HG03354 (cell line): ENCODE measurements around the gene GALNT7.
"Not testable (repeated sequence)": the region's sequence is repeated elsewhere in the genome, so short reads cannot be mapped to it uniquely, and the experiment has no call there.

Source experiments
- ATAC-seq: cut with Tn5 transposase; IDR thresholded peaks from one replicate; pipeline ENCODE4 v1.9.1; 2021; ENCODE audit warnings: mild to moderate bottlenecking; ENCODE audit not compliant: unreplicated experiment, poor library complexity, severe bottlenecking

The GALNT7 gene, protein sequence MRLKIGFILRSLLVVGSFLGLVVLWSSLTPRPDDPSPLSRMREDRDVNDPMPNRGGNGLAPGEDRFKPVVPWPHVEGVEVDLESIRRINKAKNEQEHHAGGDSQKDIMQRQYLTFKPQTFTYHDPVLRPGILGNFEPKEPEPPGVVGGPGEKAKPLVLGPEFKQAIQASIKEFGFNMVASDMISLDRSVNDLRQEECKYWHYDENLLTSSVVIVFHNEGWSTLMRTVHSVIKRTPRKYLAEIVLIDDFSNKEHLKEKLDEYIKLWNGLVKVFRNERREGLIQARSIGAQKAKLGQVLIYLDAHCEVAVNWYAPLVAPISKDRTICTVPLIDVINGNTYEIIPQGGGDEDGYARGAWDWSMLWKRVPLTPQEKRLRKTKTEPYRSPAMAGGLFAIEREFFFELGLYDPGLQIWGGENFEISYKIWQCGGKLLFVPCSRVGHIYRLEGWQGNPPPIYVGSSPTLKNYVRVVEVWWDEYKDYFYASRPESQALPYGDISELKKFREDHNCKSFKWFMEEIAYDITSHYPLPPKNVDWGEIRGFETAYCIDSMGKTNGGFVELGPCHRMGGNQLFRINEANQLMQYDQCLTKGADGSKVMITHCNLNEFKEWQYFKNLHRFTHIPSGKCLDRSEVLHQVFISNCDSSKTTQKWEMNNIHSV

GRCh38 chr4:173168396-173169177 is at the start of gene GALNT7:
TSS of gene GALNT7 (plus strand) at chr4:173168811. CDS start at chr4:173168836, 25 bp downstream.
- ATAC-seq: peak; percentile 35

DNA sequence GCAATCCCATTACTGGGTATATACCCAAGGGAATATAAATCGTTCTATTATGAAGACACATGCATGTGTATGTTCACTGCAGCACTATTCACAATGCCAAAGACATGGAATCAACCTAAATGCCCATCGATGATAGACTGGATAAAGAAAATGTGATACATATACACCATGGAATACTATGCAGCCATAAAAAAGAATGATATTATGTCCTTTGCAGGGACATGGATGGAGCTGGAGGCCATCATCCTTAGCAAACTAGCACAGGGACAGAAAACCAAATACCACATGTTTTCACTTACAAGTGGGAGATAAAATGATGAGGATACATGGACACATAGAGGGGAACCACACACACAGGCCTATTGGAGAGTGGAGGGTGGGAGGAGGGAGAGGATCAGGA is 49.8 kb upstream of the GALNT7 start:
- not testable (repeated sequence) for ATAC-seq

- ATAC-seq: no peak
These were observed 48.8 kb upstream of the GALNT7 start for GRCh38 chr4:173119818-173120217.

GRCh38 chr4:173121076-173121561 is 47.5 kb upstream of the GALNT7 start:
- ATAC-seq: peak; percentile 100

- ATAC-seq: no peak
These were observed 44.3 kb upstream of the GALNT7 start for GRCh38 chr4:173124209-173124865.

GRCh38 chr4:173125216-173125812 is 43.3 kb upstream of the GALNT7 start:
- no peak for ATAC-seq

DNA sequence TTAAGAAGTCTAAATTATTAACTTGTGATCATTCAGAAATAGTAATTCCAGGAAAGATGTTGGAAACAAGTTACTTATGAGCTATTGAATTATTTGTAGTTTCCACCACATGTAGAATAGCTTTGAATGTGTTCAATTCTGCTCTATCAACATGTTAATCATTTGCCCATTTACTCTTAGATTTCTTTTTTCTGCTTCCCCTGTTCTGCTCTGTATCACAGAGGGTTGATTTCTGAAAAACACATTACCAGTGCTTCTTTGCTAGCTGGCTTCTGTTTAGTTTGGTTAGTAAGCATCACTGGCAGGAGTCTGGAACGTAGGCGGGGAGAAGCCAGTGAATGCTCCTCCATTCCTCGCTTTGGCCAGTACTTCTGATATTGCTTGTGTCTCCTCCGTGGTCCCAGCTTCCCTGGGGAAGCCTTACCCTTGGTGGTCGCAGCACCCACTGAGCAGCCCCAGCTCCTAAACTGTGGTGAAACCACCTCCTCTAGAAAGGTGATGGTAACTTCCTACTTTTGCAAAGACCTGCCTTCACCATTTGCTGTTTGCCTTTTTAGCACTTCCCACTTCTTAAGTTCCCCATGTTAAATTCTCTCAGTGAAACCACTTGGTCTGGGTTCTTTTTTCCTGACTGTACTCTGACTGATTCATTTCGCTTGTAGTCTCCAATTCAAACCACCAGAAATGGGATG is 40.3 kb upstream of the GALNT7 start:
- peak; percentile 56 for ATAC-seq

GRCh38 chr4:173130687-173131086 is 37.9 kb upstream of the GALNT7 start:
- ATAC-seq: no peak

DNA sequence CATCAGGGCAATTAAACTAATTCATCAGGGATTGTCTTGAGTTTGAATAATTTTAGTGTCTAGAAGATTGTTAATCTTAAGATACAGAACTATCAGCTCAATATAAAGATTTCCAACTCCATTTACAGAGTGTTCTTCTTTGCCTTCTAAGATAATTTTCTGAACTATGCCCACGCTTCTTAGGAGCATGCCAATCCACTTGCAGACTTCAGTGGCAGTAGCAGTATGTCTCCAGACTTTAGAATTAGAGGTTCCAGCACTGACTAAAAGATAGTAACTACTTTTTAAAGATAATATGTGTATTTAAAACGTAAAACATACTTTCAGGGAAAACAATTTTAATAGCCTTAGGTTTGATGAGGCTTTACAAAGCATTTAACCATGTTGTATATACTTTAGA is 34.2 kb upstream of the GALNT7 start:
- no peak for ATAC-seq

DNA sequence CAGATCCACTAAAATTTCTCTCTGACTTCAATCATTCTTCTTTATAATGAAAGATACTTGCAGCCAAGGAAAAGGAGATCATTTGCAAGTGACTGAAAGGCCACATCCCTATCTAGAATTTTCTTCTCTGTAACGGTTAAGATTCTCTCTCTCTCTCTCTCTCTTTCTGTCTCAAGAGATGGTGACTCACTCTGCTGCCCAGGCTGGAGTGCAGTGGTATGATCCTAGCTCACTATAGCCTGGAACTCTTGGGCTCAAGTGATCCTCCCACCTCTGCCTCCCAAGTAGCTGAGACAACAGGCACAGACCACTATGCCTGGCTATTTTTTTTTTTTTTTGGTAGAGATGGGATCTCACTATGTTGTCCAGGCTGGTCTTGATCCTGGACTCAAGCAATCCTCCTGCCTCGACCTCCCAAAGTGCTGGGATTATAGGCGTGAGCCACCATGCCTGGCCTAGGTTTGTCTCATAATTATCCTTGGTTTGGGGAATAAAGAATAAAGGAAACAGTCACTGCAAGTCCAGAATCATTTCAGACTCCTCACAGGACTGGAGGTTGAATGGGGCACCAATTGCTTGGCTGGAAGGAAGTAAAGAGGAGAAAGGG is 33.3 kb upstream of the GALNT7 start:
- ATAC-seq: no peak

- ATAC-seq: no peak
These were observed 30.0 kb upstream of the GALNT7 start for GRCh38 chr4:173138624-173139023.

- no peak for ATAC-seq
These were observed 29.1 kb upstream of the GALNT7 start for GRCh38 chr4:173139561-173139960.

DNA sequence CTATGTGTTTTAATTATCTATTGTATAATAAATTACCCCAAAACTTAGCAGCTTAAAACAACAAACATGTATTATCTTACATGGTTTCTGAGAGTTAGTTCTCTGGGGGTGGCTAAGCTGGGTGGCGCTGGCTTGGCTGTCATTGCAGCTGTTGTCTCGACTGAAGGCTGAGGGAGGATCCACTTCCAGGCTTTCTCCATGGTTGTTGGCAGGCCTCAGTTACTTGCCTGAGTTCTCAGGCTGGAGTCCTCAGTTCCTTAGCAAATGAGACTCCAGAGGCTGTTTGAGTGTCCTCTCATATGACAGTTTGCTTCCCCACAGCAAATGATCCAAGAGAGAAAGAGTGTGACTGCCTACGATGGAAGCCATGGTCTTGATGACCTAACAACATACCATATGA is 23.5 kb upstream of the GALNT7 start:
- no peak for ATAC-seq

- no peak for ATAC-seq
These were observed 22.2 kb upstream of the GALNT7 start for GRCh38 chr4:173146456-173146855.

- ATAC-seq: no peak
These were observed 17.1 kb upstream of the GALNT7 start for GRCh38 chr4:173151496-173151895.

DNA sequence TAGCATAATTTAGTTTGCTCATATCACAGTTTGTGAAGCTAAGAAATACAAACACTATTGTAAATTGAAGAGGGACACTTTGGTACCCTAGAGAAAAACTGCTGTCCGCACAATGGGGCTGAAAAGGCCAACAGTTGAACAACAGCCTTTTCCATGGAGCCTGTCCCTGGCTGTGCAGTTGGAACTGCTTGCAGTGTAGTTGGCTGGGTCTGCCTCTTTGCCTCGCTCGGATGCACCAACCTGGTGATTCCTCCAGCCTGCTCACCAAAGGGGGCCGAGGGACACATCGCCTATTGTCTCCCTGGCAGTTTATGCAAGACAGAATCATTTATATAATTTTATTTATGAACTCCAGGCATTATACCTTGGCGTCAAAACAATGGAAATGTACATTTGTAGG is 16.5 kb upstream of the GALNT7 start:
- ATAC-seq: no peak

GRCh38 chr4:173153445-173153844 is 15.2 kb upstream of the GALNT7 start:
- ATAC-seq: peak; percentile 65

- no peak for ATAC-seq
These were observed 8.8 kb upstream of the GALNT7 start for GRCh38 chr4:173159791-173160190.
